Stimulated activated CD4-positive, alpha-beta T cell treated with anti-CD3 and anti-CD28 coated beads, TNF-alpha, amount 100 ng/mL, for 48 hours (primary cell): ENCODE results near the gene DLGAP5.

Experiments
- DNase-seq, 3 donors: peaks; one replicate each; pipeline ENCODE4 v3.0.0-alpha.2; 2020; ENCODE audit warnings: low read depth in 3 of 3

Gene DLGAP5

DNA sequence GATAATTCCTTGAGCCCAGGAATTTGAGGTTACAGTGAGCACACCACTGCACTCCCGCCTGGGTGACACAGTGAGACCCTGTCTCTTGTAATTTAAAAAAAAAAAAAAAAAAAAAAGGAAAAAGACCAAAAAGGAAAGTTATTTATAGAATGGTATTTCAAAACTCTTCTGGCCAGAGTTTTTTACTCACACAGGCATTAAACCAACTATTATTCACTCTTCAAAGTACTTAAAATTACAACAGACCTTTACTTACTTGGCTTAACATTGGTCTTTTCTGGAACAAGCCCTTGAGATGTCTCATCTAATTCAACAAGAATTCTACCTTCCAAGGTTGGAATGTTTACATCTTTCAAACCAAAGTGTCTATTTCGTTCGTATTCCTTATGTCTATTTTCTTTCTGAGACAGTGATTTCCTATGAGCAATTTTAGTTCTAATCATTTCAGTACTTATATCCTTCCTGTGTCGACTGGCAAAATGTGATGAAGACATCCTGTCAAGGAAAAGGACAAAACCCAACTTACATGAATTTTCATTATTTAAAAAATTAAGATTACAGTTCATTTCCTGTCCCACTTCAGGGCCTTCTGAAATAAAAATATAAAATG is 2.6 kb downstream of the DLGAP5 start:
- DNase-seq = no peak

DNA sequence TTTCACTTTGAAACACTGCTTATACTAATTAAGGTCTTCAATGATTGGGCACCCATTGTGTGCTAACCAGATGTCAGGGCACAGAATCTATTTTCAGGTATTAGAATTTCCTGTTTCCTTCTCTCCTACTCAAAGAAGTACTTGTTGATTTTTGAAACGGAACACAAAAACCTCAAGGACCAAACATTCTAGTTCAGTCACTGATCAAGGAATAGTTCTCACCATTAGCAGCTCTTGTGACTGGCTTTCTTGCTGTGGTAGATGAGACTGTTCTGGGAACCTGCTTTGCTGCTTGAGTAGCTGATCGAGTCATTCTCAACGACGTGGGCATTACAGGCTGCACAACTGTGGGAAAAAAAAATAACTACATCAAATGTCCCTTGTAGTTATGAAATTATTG is 11.0 kb downstream of the DLGAP5 start:
- no peak for DNase-seq

DNA sequence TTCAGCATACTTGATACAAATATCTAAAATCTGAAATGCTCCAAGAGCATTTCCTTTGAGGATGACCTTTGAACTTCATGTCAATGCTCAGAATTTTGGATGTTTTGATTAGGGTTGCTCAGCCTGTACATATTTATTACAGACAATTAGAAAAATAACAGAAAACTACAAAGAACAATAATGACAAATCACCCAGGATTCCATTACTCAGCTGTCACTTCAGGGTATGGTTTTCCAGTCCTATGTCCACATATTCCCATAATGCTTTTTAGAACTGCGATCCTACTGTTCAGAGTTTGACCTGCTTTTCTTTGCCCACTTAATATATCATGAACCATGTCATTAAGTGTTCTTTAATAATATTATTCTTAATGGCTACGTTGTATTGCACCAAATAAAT is 11.4 kb downstream of the DLGAP5 start:
- no peak for DNase-seq

DNA sequence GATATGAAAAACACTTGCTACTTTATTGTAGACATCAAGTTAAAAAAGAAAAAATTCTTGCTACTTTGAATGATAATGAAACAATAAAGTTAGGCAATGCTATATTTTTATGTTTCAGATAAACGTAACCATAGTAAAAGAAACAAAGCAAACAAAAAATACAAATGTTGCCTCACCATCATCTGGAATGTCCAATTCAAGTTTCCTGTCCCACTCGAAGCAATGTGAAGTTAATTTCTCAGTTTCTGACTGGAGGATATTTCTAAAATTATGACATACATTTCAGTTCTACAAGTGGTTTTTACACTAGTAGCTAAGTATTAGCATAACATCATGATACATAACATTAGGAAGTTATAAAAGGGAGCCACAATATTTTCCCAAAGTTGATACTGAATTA is 20.9 kb downstream of the DLGAP5 start:
- no peak for DNase-seq

DNA sequence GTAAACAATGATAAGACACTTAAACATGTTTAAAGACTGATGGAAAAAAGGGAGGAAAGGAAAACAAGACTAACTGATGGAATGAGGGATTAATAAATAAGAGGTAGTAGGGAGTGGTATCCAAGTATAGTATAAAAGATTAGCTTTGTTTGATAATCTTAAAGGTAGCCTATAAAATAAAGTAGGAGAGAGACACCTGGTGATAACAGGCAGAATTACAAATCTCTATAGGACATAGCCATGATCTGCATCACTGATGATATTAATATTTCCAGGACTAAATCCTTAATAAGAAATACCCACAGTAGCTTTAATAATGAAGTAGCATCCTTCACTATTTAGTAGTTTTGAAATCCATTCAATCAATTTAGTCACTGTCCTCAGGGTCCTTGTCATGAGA is 30.4 kb downstream of the DLGAP5 start:
- DNase-seq = no peak

DNA sequence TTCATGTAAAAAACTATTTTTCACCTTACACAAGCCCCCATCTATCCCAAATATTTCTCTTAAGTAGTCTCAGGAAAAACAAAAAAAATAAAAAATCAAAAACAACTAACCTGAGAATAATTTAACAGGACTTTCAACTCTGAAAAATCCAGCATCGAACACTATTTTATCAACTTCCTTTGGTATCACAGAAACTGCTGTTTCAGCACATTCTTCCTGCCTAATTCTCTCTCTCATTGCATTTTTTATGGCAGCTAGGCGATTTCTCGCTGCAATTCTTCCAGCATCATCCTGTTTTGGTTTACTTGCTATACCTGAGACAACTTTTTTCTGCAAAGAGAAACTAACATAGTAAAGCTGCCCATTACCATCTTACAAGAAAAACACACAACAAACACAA is 33.0 kb downstream of the DLGAP5 start:
- DNase-seq = no peak

DNA sequence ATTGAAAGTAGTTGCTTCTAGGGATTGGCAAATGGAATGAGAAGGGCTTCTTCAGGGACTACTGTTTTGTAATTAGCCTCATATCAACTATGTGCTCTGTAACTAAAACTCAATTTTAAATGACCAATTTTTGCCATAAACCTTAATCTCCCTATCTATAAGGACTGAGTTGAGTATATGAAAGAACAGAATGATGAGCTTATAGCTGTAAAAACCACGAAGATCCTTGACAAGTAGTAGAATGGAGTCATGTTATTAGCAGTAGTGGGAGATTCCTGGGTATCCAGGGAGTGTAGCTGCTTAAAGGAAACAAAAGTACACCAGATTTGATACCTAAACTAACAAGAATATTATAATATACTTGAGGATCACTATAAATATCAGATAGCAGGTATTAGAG is 34.3 kb downstream of the DLGAP5 start:
- no peak for DNase-seq

DNA sequence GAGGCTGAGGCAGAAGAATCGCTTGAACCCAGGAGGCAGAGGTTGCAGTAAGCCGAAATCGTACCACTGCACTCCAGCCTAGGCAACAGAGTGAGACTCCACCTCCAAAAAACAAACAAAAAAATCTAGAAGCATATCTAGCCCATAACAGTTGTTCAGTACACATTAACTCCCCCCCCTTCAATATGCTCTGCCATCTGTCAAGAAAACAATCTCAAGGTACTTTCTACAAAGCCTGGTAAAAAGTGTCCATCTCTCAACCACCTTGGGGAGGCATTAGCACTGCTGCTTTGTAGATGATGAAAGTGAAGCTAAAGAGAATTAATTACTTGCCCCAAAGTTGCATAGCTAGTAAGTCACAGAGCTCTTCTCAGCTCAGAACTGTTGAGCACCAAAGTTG is 37.4 kb downstream of the DLGAP5 start:
- no peak for DNase-seq

DNA sequence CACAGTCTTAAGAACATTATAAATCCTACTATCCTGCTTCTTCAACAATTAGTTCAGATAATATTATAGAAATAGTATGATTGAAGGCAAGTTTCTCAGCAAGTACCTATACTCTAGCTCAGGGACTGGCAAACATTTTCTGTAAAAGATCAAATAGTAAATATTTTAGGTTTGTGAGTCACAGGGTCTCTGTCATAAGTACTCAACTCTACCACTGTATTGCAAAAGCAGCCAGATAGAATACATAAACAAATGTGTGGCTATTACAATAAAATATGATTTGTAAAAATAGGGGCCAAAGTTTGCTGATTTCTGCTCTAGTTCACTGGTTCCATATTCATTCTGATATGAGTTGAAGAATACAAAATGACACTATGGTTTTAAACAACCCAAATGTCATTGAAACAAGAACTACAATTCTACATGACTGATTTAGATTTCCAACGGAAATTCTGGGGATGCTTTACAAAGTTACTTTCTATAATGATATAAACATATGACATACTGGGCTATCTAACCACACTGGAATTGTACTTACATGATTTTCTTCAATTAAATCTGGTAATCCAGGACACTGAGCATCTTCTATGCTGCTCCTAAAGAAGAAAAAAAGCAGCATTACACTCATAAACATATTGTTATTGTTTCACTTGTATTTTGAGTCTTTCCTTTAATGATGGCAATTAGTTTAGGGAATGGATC is 39.2 kb downstream of the DLGAP5 start:
- no peak for DNase-seq

DNA sequence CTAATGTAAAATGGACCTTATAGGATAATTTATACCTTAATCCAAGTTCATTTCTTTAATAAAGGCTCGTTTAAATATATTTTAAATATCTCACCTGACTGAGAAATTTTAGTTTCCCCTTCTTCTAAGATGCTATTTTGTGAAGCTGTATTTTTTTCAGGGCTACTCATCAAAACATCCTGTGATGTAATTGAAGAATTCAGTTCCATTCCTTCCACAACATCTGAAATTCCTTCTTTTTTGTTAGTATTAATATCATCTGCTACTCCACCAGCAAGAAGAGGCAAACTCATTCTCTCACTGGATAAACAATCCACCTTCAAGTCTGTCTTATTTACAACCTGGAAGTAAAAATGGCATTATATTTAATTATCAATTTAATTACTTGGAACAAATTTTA is 39.8 kb downstream of the DLGAP5 start:
- no peak for DNase-seq

DNA sequence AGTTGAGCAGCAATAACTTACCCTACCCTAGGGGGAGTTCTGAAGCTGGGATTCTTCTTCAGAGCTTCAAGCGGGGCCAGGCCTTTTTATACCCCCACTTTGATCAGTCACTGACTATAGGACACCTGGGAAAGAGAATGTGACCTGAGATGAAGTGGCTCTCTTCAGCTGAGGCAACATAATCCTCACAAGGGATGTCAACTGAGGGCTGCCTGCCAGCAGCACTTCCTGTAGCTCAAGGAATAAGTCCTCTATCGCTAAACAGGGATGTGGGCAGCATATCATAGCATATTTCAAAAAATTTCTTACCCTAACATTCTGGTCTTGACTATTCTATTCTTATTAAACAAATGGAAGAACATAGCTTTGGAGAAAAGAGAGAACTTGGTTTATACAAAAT is 45.0 kb downstream of the DLGAP5 start:
- no peak for DNase-seq

DNA sequence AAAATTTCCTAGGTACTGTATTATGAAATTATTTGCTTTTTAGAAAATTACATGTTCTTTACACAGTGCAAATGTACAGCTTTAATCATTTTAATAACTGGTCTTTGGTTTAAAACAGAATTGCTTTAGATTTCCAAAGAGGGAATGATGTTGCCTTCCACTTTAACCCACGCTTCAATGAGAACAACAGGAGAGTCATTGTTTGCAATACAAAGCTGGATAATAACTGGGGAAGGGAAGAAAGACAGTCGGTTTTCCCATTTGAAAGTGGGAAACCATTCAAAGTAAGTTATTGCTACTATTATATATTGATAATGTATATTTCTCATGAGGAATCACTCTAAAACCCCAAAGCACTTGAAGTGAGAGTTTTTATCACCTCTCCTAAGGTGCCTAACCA is 48.9 kb downstream of the DLGAP5 start:
- no peak for DNase-seq

DNA sequence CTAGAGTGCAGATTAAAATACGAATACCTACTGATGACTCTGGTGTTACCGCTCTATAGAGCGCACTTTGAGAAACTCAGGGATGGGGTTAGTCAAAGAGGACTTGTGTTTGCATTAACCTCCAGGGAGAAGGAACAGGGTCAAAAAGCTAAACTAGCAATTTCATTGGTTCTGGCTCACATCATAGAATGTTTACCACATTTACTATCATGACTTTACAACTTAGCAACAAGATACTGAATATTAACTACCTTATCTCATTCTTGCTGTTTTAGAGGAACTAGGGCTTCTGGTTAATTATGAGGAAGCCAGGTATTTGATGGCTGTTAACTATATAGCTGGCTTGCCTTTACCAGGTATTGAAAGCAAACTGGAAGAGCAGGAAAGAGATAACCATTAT is 49.6 kb downstream of the DLGAP5 start:
- DNase-seq = no peak

DNA sequence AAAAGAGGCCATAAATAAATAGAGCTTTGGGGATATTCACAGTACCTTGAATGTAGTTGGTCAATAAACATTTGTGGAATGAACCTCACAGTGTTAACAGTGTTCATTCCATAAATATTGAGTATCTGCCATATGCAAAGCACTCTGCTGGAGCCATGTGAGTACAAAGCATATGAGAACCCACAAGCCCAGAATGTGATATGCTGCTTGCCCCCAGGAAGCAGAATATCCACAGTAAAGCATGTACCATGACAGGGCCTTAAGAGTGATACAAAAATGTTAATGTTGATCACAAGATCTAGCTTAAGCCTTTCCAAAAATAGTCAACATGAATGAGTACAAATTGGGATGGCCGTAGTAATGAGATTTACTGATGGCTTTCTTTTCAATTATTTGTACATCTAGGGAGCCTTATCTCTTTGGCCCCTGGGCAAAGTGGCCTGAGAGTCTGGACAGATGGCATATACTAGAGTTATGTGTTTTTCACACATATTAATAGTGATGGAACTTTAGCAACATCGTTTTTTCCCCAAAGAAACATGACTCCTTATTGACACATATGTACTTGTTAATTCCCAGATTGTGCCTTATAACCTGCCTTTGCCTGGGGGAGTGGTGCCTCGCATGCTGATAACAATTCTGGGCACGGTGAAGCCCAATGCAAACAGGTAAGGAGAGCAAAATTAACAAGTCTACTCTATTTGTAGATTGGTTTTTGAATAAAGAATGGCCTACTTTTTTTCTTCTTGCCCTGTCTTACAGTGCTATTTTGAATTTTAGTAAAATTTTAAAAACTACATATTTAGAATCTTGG is 51.5 kb downstream of the DLGAP5 start:
- no peak for DNase-seq

DNA sequence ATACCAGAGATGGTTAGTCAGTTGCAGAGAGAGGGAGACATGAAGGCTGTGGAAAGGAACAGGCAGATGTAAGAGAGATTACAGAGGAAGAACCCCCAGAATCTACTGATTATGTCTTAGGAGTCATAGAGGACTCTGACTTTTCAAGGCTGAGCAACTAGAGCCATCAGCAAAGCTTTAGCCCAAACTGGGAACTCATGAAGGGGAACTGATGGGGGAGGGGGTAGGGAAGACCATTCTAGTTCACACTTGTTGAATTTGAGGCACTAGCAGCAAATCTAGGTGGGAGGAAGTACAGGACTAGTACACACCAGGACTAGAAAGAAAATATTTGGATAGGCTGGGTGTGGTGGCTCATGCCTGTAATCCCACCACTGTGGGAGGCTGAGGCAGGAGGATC is 52.2 kb downstream of the DLGAP5 start:
- DNase-seq = no peak

DNA sequence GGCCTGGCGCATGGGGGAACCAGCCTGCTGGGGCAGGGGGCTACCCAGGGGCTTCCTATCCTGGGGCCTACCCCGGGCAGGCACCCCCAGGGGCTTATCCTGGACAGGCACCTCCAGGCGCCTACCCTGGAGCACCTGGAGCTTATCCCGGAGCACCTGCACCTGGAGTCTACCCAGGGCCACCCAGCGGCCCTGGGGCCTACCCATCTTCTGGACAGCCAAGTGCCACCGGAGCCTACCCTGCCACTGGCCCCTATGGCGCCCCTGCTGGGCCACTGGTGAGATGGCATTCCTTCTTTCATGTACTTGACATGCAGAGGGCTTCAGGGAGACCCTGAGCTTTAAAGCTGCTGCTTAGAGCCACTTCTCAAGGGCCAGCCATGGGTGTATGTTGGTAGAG is 53.3 kb downstream of the DLGAP5 start:
- DNase-seq = no peak

DNA sequence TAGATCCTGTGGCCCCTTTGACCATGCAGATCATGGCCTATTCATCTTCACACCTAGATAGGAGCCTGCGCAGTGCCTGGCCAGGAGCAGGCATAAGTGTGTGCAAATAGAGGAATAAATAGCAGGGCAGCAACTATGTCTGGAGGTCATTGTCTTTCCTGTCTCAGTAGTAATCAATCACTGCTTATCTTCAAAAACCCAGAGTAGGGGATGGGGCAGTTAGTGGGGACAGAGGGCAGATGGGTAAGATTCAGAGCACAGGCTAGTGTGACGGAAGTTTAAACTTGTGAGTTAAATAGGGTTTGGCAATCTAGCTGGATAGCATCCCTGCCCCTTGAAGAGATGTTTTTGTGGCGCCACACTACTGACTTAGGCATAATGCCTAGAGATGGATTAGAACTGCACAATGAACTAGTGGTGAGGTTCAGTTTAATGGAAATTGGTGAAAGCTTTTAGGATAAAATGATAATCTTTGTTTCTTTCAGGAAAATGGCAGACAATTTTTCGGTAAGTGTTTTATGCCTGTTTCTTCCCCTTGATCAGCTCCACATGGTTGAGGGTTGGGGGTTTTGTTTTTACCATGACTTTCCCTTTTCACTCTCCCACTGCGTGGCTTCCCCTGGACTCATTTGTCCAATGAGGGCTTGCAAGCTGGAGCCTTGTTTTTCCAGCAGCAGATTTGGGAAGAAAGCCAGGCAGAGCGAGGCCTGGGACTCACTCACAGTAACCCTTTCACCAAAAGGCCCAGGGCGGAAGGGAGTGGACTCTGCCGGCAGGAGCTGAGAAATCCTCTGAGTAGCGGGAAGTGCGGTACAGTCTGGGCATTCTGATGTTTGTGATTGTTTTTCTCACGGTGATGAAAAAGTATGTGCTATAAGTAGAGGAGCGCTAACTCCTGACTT is 54.2 kb downstream of the DLGAP5 start:
- no peak for DNase-seq

DNA sequence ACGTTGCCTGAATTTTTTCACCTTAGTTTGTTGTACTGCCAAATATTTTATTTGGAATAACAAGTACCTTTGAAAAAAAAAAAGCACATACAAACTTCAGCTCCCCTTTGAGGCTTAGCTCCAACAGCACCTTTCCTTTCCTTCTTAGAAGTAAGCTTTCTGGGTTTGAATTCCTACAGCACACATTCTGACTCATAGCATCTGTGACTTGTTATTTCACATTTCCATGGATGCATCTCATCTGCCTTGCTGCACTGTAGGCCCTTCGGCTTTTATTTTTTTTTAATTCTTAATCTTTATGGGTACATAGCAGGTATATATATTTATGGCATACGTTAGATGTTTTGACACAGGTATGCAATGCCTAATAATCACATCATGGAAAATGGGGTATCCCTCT is 55.1 kb downstream of the DLGAP5 start:
- no peak for DNase-seq

DNA sequence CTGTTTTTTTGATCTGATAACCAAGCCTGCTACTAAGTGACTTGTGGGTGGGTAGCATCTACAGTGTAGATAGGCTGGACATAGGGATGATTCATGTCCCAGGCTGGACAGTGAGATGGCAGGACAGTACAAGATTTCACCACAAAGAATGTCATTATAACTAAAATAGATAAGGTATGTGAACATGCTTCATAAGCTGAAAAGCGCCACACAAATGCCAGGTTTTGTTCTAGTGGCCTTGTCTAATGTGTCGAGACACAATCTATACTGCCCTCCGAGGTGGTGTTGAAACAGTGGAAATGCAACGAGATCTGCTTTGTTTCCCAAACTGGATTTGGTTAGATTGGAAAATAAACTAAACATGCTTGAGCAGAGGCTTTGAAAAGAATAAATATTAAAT is 58.0 kb downstream of the DLGAP5 start:
- DNase-seq = no peak

DNA sequence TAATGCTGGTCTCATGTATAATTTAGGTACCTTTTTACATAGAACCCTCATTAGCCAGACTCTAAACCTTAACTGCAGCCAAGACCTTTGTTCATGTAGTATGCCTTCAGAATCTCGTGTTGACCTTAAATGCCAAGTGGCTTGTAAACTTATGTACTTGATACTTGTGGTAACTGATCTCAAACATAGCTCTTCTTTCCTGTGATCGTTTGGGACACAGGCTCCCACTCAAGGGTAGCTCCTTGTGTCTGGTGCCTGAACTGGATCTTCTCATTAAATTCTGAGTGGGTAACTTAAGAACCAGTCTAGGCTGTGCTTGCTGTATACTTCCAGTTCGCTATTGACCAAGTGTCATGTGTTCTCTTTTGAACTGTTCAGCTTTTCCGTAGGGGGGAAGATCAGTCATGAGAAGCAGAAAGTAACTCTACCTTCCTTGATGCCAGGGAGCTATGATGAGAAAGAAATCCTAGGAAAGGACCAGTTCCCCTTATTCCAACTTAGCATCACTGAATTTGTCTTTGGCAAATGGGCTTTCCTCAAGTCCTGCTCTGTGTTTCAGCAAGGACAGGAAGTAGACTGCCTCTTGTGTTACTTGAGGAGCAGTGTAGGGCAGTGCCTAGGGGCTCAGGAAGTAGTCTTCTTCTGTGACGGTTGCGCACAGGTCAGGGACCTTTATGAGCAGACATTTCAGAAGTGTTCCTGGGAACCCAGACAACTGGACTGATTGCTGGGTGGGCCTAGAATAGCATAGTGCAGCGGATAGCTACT is 59.8 kb downstream of the DLGAP5 start:
- DNase-seq = no peak

DNA sequence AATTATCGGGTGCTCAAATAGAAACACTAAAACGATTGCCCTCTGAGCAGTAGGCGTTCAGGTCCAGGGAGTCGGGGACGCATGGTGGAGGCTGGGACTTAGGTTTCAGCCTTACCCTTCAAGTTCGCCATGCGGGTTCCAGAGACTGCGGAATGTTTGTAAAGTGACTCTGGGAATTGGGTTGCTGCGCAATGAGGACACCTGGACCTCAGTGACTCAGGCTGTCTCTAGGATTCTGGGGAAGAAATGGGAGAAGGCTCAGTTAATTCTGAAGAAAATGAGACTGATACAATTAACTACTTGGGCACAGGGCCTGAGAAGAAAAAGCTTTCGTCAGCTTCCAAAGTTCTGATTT is 61.2 kb downstream of the DLGAP5 start:
- DNase-seq = no peak
